ENCODE results near the gene SSU72. TPM values are rescaled to one million over a fixed set of nuclear protein-coding genes. Genes with fewer than 3 reads are reported as not detected.

Gene SSU72
- total and polyA plus RNA-seq, 2 donors from 2014 or later, result 102 to 143 TPM

- no peaks in the 10 kb centered on the region for H3K9me3 ChIP-seq (ENCODE audit: control insufficient read depth in 2 of 3, insufficient read depth in 1 of 3, low read length in 3 of 3)
- intact Hi-C loops (cut with DNase I), result no loop called here
- DNase-seq (no peak), FAIRE-seq (no peak)
- H3K4me1 ChIP-seq (ENCODE audit: control insufficient read depth in 2 of 3, insufficient read depth in 2 of 3, low read depth in 1 of 3, low read length in 3 of 3), result peaks cover 0 to 17% (median 0%) of the 10 kb centered on the region in 3 donors
- no peak overlapping the region for H3K9ac ChIP-seq (ENCODE audit: low read length in 3 of 3)
- no peaks in the 10 kb centered on the region for H3K36me3 ChIP-seq (ENCODE audit: control insufficient read depth in 2 of 3, insufficient read depth in 3 of 3, low read length in 3 of 3)
- TF ChIP-seq CTCF (IDR thresholded peaks at IDR 0.05; ENCODE audit: borderline replicate concordance, extremely low read depth, insufficient read depth), result no peak
- H3K4me3 ChIP-seq (ENCODE audit: low read length in 3 of 3), result no peak overlapping the region
- H3K27me3 ChIP-seq (ENCODE audit: control insufficient read depth, insufficient read depth, low read length), result peaks cover 3% of the 10 kb centered on the region
- H3K27ac ChIP-seq (ENCODE audit: low read depth in 2 of 2, low read length in 2 of 2), result no peak overlapping the region
Observed at GRCh38 chr1:1601564-1602303, 27.1 kb upstream of the SSU72 start.

- H3K9me3 ChIP-seq (ENCODE audit: control insufficient read depth in 2 of 3, insufficient read depth in 1 of 3, low read length in 3 of 3), result no peaks in the 10 kb centered on the region
- peaks cover 0 to 17% (median 0%) of the 10 kb centered on the region in 3 donors for H3K4me1 ChIP-seq (ENCODE audit: control insufficient read depth in 2 of 3, insufficient read depth in 2 of 3, low read depth in 1 of 3, low read length in 3 of 3)
- H3K9ac ChIP-seq (ENCODE audit: low read length in 3 of 3), result no peak overlapping the region
- intact Hi-C loops (cut with DNase I), result no loop called here
- no peaks in the 10 kb centered on the region for H3K36me3 ChIP-seq (ENCODE audit: control insufficient read depth in 2 of 3, insufficient read depth in 3 of 3, low read length in 3 of 3)
- peak overlapping the region in 1 of 3 donors; percentile 37 for H3K4me3 ChIP-seq (ENCODE audit: low read length in 3 of 3)
- DNase-seq, result peak in 1 of 5 donors; percentile 50
- H3K27me3 ChIP-seq (ENCODE audit: control insufficient read depth, insufficient read depth, low read length), result peaks cover 9% of the 10 kb centered on the region
- no peak for TF ChIP-seq CTCF (IDR thresholded peaks at IDR 0.05; ENCODE audit: borderline replicate concordance, extremely low read depth, insufficient read depth)
- no peak overlapping the region for H3K27ac ChIP-seq (ENCODE audit: low read depth in 2 of 2, low read length in 2 of 2)
- no peak for FAIRE-seq
Observed at GRCh38 chr1:1600861-1601563, 26.3 kb upstream of the SSU72 start.

GRCh38 chr1:1599935-1600860, 25.5 kb upstream of the SSU72 start, which contains the start of gene FNDC10:
FNDC10 (minus strand) TSS chr1:1600135; CDS start chr1:1600015, 120 bp downstream.
- Histone ChIP-seq H3K9ac (ENCODE audit: low read length in 3 of 3) (no peak within 1 kb of the TSS), H3K36me3 (ENCODE audit: control insufficient read depth in 2 of 3, insufficient read depth in 3 of 3, low read length in 3 of 3) (no peaks in the 10 kb centered on the region), H3K9me3 (ENCODE audit: control insufficient read depth in 2 of 3, insufficient read depth in 1 of 3, low read length in 3 of 3) (no peaks in the 10 kb centered on the region), H3K27ac (ENCODE audit: low read depth in 2 of 2, low read length in 2 of 2) (no peak within 1 kb of the TSS), H3K27me3 (ENCODE audit: control insufficient read depth, insufficient read depth, low read length) (peaks cover 11% of the 10 kb centered on the region), H3K4me3 (ENCODE audit: low read length in 3 of 3) (peak within 1 kb of the TSS in 1 of 3 donors; percentile 37), H3K4me1 (ENCODE audit: control insufficient read depth in 2 of 3, insufficient read depth in 2 of 3, low read depth in 1 of 3, low read length in 3 of 3) (peaks cover 0 to 17% (median 0%) of the 10 kb centered on the region in 3 donors)
- intact Hi-C loops (cut with DNase I), result no loop called here
- peak in 2 of 5 donors; percentile 40 to 56 for DNase-seq
- TF ChIP-seq CTCF (IDR thresholded peaks at IDR 0.05; ENCODE audit: borderline replicate concordance, extremely low read depth, insufficient read depth), result no peak
- FAIRE-seq, result no peak
